ENCODE measurements around the gene NAP1L4. TPM values are rescaled to one million over a fixed set of nuclear protein-coding genes. Genes with fewer than 3 reads are reported as not detected.

The NAP1L4 gene
- total RNA-seq, 1 donor from 2014 or later: 224 TPM

DNA sequence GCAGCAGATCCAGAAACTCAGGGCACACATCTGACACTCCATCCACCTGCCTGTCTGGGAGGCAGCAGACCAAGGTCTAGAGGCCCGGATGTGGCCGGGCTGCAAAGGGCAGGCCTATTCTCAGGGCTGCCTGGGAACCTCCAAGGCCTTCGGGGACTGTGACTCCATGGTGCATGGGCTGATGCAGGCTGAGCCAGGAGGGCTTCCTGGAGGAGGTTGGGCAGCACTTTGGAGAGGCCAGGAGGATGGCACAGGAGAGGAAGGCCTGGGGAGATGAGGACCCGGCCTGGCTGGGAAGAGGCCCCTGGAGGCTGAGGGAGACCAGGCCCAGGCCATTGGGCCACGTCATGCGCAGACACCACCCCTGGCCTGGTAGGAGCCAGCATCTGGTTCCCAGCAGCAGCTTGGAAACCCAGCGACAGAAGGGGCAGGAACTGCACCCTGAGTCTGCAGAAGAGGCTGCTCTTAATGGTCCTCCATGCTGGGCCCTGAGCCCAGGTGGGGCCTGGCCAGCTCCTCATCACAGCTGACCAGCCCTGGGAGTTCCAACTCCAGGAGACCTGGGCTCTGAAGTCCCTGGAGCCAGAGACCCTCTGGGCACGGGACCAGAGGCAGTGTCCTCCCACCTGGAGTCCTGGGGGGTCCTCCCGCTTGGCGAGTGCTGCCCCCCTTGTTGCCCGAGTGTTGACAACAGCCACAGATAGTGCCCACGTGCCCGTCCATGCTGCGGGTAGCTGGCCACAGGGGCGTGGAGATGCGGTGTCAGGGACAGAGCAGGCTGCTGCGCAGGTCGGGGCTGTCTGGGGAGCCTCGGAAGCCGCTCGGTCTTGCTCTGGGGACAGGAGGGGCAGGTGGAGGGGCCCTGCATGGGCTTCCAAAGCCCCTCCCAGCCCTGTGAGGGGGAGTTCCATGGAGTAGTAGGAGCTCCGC is 68.4 kb downstream of the NAP1L4 start:
- DNase-seq (ENCODE audit: low read depth, low spot score): no peak
- H3K27me3 Mint-ChIP-seq (ENCODE audit: low read depth): peaks cover 23% of the 10 kb centered on the region
- TF ChIP-seq, protein P1, sequence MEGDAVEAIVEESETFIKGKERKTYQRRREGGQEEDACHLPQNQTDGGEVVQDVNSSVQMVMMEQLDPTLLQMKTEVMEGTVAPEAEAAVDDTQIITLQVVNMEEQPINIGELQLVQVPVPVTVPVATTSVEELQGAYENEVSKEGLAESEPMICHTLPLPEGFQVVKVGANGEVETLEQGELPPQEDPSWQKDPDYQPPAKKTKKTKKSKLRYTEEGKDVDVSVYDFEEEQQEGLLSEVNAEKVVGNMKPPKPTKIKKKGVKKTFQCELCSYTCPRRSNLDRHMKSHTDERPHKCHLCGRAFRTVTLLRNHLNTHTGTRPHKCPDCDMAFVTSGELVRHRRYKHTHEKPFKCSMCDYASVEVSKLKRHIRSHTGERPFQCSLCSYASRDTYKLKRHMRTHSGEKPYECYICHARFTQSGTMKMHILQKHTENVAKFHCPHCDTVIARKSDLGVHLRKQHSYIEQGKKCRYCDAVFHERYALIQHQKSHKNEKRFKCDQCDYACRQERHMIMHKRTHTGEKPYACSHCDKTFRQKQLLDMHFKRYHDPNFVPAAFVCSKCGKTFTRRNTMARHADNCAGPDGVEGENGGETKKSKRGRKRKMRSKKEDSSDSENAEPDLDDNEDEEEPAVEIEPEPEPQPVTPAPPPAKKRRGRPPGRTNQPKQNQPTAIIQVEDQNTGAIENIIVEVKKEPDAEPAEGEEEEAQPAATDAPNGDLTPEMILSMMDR (conservative IDR thresholded peaks at IDR 0.05): no peak
- no peaks in the 10 kb centered on the region for H3K36me3 Mint-ChIP-seq (ENCODE audit: low read depth)
- peaks cover 3% of the 10 kb centered on the region for H3K4me1 Mint-ChIP-seq
- no peak overlapping the region for H3K27ac Mint-ChIP-seq (ENCODE audit: unreplicated experiment)
- H3K9me3 Mint-ChIP-seq: no peaks in the 10 kb centered on the region
- H3K4me3 Mint-ChIP-seq: no peak overlapping the region

DNA sequence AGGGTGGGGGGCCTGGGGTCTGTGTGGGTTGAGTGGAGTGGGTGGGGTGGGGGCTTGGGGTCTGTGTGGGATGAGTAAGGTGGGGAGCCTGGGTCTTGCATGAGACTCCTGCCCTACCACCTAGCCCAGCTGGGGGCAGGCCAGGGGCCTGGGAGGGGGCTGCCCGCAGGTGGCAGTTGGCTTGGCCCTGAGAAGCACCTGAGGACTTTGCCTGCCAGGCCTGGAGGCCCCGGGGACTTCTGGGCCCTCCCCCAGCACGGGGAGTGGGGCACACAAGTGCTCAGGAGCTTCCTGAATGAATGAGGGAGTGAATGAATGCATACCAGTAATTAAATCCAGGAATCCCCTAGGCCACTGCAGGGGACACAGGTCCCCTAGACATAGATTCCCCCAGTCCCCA is 69.5 kb downstream of the NAP1L4 start:
- no peak for DNase-seq (ENCODE audit: low read depth, low spot score)
- TF ChIP-seq, protein P1 (conservative IDR thresholded peaks at IDR 0.05): no peak
- H3K27me3 Mint-ChIP-seq (ENCODE audit: low read depth): peaks cover 15% of the 10 kb centered on the region
- no peak overlapping the region for H3K27ac Mint-ChIP-seq (ENCODE audit: unreplicated experiment)
- H3K4me1 Mint-ChIP-seq: no peaks in the 10 kb centered on the region
- no peaks in the 10 kb centered on the region for H3K36me3 Mint-ChIP-seq (ENCODE audit: low read depth)
- H3K9me3 Mint-ChIP-seq: no peaks in the 10 kb centered on the region
- no peak overlapping the region for H3K4me3 Mint-ChIP-seq

DNA sequence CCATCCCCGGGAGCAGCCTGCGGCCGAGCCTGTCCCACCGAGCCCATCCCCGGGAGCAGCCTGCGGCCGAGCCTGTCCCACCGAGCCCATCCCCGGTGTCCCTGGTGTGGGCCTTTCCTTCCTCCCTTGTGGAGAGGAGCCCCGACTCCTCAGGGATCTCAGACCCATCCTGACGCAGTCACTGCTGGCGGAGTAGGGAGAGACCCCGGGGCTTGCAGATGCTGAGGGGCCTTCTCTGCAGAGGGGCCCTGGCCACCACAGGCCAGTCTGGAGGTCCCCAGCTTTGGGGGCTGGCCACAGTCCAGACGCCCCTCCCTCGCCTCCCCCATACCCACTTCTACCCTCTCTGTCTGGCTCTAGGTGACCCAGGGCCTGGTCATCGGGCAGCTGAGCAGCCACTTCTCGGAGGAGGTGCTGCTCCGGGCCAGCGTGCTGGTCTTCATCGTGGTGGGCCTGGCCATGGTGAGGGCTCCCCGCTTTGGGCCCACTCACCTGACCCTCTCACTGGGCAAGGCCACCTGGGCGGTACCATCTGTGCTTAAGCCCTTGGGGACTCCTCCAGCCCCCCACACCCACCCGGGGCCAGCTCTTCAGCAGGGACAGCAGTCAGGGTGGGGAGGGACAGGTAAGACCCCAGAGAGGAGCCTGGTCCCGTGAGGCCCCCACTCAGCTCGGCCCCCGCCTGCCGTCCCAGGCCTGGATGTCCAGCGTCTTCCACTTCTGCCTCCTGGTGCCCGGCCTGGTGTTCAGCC is 70.2 kb downstream of the NAP1L4 start:
- no peak for DNase-seq (ENCODE audit: low read depth, low spot score)
- Mint-ChIP-seq H3K27me3 (ENCODE audit: low read depth) (peaks cover 7% of the 10 kb centered on the region), H3K36me3 (ENCODE audit: low read depth) (no peaks in the 10 kb centered on the region), H3K9me3 (no peaks in the 10 kb centered on the region), H3K4me1 (no peaks in the 10 kb centered on the region), H3K4me3 (no peak overlapping the region), H3K27ac (ENCODE audit: unreplicated experiment) (no peak overlapping the region)
- TF ChIP-seq, protein P1 (conservative IDR thresholded peaks at IDR 0.05): no peak

DNA sequence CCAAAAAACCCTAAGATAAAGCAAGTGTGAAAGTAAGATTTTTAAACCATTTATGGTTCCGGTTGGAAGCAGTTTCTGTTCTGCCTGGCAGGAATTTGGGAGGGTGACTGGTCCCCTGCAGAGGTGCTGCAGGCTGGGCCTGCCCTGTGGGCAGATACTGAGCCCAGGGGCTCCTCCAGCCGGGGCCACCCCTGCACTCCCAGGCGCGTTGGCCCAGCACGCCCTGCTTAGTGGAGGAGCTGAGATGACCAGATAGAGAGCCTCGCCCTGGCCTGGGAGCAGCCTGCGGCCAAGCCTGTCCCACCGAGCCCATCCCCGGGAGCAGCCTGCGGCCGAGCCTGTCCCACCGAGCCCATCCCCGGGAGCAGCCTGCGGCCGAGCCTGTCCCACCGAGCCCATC is 70.9 kb downstream of the NAP1L4 start:
- no peak overlapping the region for H3K27ac Mint-ChIP-seq (ENCODE audit: unreplicated experiment)
- H3K9me3 Mint-ChIP-seq: no peaks in the 10 kb centered on the region
- H3K36me3 Mint-ChIP-seq (ENCODE audit: low read depth): no peaks in the 10 kb centered on the region
- DNase-seq (ENCODE audit: low read depth, low spot score): no peak
- TF ChIP-seq, protein P1 (conservative IDR thresholded peaks at IDR 0.05): no peak
- H3K4me3 Mint-ChIP-seq: no peak overlapping the region
- peaks cover under 1% of the 10 kb centered on the region for H3K27me3 Mint-ChIP-seq (ENCODE audit: low read depth)
- H3K4me1 Mint-ChIP-seq: no peaks in the 10 kb centered on the region

DNA sequence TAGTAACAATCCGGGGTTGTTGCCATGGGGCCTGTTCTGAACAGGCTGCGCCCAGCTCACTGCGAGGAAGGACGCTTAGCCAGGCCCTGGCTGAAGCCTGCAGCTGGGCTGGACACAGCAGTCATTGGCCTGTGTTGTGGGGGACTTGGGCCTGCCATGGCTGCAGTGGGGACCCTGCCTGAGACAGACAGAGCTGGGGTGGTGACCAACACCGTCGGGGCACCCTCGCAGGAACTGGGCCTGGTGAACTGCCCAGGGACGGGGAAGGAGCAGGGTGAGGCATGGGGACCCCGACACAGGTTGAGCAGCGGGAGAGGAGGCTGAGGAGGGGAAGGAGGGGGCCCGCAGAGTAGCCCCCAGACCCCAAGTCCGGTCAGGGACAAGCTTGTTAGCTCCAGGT is 71.8 kb downstream of the NAP1L4 start:
- Mint-ChIP-seq H3K4me1 (no peaks in the 10 kb centered on the region), H3K4me3 (no peak overlapping the region), H3K36me3 (ENCODE audit: low read depth) (no peaks in the 10 kb centered on the region), H3K27ac (ENCODE audit: unreplicated experiment) (no peak overlapping the region), H3K9me3 (no peaks in the 10 kb centered on the region), H3K27me3 (ENCODE audit: low read depth) (no peaks in the 10 kb centered on the region)
- TF ChIP-seq, protein P1 (conservative IDR thresholded peaks at IDR 0.05): no peak
- DNase-seq (ENCODE audit: low read depth, low spot score): no peak

Measured in neural crest cell (in vitro differentiated cells).